Left lung (tissue), 10 donors: ENCODE results near the gene PMPCA. TPM values are rescaled to one million over a fixed set of nuclear protein-coding genes. Genes with fewer than 3 reads are reported as not detected.

ENCODE experiments used
- ATAC-seq: fragments of 200-7000 bp; cut with Tn5 transposase; one replicate; pipeline ENCODE4 v1.9.1; 2020; ENCODE audit warnings: moderate library complexity
- DNase-seq, 4 donors: peaks; one replicate each; pipeline ENCODE4 v3.0.0-alpha.2; 2013 to 2020
- H3K27ac ChIP-seq, 2 donors: fragments of 200-600 bp; sonication (generic) in 1 of 2; one replicate each; pipeline versions ENCODE4 v1.5.0 to v1.8.0; 2020 to 2021
- H3K27me3 ChIP-seq, 2 donors: fragments of 200-600 bp; sonication (generic) in 1 of 2; one replicate each; pipeline versions ENCODE4 v1.5.0 to v1.8.0; 2020 to 2021
- H3K36me3 ChIP-seq, 2 donors: fragments of 200-600 bp; sonication (generic) in 1 of 2; one replicate each; pipeline versions ENCODE4 v1.5.0 to v1.8.0; 2020 to 2021
- H3K4me1 ChIP-seq, 2 donors: fragments of 200-600 bp; one replicate each; pipeline ENCODE4 v1.8.0; 2021
- H3K4me3 ChIP-seq, 2 donors: fragments of 200-600 bp; sonication (generic) in 1 of 2; one replicate each; pipeline versions ENCODE4 v1.5.0 to v1.8.0; 2020 to 2021; ENCODE audit warnings: mild to moderate bottlenecking in 1 of 2
- H3K9me3 ChIP-seq, 2 donors: fragments of 200-600 bp; sonication (generic) in 1 of 2; one replicate each; pipeline versions ENCODE4 v1.5.0 to v1.8.0; 2020 to 2021
- CTCF ChIP-seq, 2 donors: fragments of 200-600 bp; sonication (generic) in 1 of 2; IDR thresholded peaks; one replicate each; pipeline versions ENCODE4 v1.5.0 to v1.8.0; 2021; ENCODE audit warnings: antibody characterized with exemption in 2 of 2
- intact Hi-C, 2 donors: fragments of 100-400 bp; cut with DNase I; formaldehyde crosslinking; loops; one replicate each; pipeline versions ENCODE4 v1.11.2 to v1.14.2; 2022
- polyA plus RNA-seq, 6 donors: library from polyadenylated mRNA; unstranded; fragments of 120-200 nt; gene quantifications; one replicate each; pipeline ENCODE4 v1.2.1, GENCODE V29; 2013; ENCODE audit not compliant: insufficient read length in 6 of 6
- total RNA-seq, 2 donors: library from RNA; stranded (reverse); fragmentation: NEBNext Ultra II Directional; extraction: Animal tissue kit (Norgen Biotek cat#: 25700); gene quantifications; one replicate each; pipeline ENCODE4 v1.2.1, GENCODE V29; 2021
- donor health status: DM: no; HTN: yes; CAD: no.
- donor health status: DM: no; HTN: no; CAD: no.

Gene PMPCA
- total and polyA plus RNA-seq, 8 donors: 44.7 to 59.5 (median 53.1) TPM

DNA sequence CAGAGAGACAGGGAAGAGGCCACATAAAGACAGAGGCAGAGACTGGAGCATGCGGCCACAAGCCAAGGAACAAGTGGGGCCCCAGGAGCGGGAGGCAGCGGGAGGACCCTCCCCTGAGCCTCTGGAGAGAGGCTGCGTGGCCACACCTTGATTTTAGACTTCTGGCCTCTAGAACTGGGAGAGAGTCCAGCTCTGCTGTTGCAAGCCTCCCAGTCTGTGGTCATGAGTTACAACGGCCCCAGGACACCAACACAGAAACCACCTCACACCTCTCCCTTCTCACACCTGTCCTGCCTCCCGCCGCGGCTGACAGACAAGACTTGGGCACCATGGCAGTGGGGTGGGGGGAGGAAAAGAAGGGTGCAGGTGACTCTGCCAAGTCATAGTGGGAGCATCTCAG is 27.0 kb downstream of the PMPCA start:
- no peak overlapping the region for H3K27ac ChIP-seq
- H3K4me3 ChIP-seq: peak overlapping the region; percentile 91 to 92
- ATAC-seq (peak; percentile 4), DNase-seq (no peak)
- intact Hi-C loops: no loop called here
- peaks cover 13 to 41% of the 10 kb centered on the region in 2 donors for H3K4me1 ChIP-seq
- no peaks in the 10 kb centered on the region for H3K9me3 ChIP-seq
- peaks cover 0 to 46% of the 10 kb centered on the region in 2 donors for H3K36me3 ChIP-seq
- no peak for TF ChIP-seq CTCF (IDR thresholded peaks at IDR 0.05)
- H3K27me3 ChIP-seq: peaks cover 0 to 11% of the 10 kb centered on the region in 2 donors

GRCh38 chr9:136437839-136438547 is 27.5 kb downstream of the PMPCA start:
- H3K4me3 ChIP-seq: peak overlapping the region; percentile 91 to 92
- H3K9me3 ChIP-seq: no peaks in the 10 kb centered on the region
- peaks cover 13 to 41% of the 10 kb centered on the region in 2 donors for H3K4me1 ChIP-seq
- H3K27me3 ChIP-seq: peaks cover 0 to 11% of the 10 kb centered on the region in 2 donors
- no peak for ATAC-seq
- H3K36me3 ChIP-seq: peaks cover 0 to 46% of the 10 kb centered on the region in 2 donors
- intact Hi-C loops: no loop called here
- no peak for TF ChIP-seq CTCF (IDR thresholded peaks at IDR 0.05)
- DNase-seq: peak in 1 of 4 donors; percentile 45
- no peak overlapping the region for H3K27ac ChIP-seq

DNA sequence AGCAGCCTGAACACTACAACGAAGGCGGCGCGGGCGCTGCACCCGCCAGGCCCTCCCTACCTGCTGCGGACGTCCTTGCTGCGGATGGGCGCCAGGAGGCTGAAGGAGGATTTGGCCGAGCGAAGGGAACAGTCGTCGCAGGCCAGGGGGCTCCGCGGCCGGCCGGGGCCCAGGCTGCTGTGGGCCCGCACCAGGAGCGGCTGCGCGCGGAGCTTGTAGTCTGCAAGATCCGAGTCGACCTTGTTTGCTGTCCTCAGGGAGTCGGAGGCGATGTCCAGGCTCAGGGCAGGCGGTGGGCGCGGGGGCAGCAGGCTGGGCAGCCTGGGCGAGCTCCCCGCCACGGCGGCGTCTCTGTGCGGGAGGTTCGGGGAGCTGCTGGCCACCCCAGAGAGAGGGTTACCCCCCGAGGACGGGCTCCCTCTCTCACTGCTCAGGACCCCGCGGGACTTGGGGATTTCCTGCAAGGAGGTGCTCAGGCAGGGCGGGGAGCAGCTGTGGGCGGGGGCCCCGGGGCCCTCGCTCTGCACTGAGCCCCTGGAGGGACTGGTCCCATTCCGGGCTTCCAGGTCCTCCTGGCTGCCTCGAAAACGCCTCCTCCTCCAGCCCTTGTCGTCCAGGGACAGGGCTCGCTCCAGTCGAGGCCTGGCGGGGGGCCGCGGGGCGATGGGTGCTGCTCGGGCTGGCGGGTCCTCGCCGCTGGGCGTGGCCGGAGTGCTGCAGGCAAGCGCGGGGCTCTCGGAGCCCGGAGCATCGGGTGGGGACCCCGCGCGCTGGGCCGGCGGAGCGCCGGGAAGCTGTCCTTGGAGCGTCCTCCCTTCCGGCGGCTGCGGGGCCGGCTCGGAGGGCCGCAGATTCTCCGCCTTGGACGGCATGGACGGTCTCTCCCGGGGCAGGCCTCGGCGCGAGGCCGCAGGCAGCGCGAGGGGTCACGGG is 28.4 kb downstream of the PMPCA start:
- Histone ChIP-seq H3K36me3 (peaks cover 0 to 46% of the 10 kb centered on the region in 2 donors), H3K4me3 (peak overlapping the region; percentile 91 to 92), H3K9me3 (no peaks in the 10 kb centered on the region), H3K27ac (peak overlapping the region in 1 of 2 donors; percentile 75), H3K27me3 (peaks cover 0 to 11% of the 10 kb centered on the region in 2 donors), H3K4me1 (peaks cover 13 to 41% of the 10 kb centered on the region in 2 donors)
- DNase-seq (peak in 3 of 4 donors; percentile 5 to 87 (median 13)), ATAC-seq (peak; percentile 45)
- intact Hi-C loops: no loop called here
- no peak for TF ChIP-seq CTCF (IDR thresholded peaks at IDR 0.05)

DNA sequence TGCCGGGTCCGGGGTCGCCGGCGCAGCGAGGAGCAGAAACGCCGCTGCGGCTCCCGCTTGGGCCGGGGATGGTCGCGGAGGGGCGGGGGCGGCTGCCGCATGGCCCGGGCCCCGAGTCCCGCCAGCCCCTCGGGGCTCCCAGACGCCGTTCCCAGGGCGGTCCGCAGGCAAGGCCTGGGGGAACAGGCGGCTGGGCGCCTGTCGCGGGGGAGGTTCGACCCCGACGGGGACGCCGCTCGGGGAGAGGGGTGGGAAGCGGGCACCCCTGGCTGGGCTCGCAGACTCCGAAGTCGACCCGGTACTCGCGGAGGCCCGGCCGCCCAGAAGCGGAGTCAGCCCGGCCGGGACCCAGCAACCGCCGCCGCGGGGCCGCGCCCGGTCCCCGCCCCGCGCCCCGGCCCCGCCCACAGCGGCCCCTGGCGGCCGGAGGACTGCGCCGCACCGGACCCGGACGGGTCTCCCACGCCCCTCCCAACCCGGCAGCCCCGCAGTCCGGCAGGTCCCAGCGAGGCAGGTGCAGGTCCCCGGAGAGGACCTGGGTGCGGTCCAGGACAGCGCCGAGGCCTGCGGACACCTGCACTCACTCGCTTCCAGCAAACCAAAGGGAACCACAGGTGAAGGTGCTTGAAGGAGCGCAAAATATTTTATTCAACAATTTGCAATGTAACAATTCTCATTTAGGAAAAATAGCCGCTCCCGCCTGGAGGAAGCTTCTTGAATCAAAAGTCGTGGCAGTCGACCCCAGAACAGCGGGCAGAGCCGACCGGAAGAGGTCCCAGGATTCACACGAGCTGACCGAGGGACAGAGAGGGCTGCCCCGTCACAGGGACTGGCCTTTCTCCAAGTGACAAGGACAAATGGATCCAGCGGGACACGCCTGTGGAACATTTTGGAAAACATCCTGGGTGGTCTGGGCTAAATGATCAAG is 29.3 kb downstream of the PMPCA start, which contains the start of gene INPP5E:
TSS of gene INPP5E (minus strand) at position 365 of the 928 bp plus-strand sequence. CDS start 426 bp downstream, outside the sequence.
- H3K9me3 ChIP-seq: no peaks in the 10 kb centered on the region
- peak; percentile 50 to 77 for TF ChIP-seq CTCF (IDR thresholded peaks at IDR 0.05)
- H3K4me1 ChIP-seq: peaks cover 13 to 41% of the 10 kb centered on the region in 2 donors
- H3K27ac ChIP-seq: peak within 1 kb of the TSS in 1 of 2 donors; percentile 75
- ATAC-seq: peak; percentile 91
- peak; percentile 64 to 96 (median 72) for DNase-seq
- intact Hi-C loops: no loop called here
- H3K4me3 ChIP-seq: peak within 1 kb of the TSS; percentile 91 to 92
- H3K27me3 ChIP-seq: peaks cover 0 to 11% of the 10 kb centered on the region in 2 donors
- H3K36me3 ChIP-seq: peaks cover 0 to 54% of the 10 kb centered on the region in 2 donors
